ENCODE measurements around the gene SAMD3.

- TF ChIP-seq CTCF (conservative IDR thresholded peaks at IDR 0.05): no peak
- no peak for TF ChIP-seq EZH2 (IDR thresholded peaks at IDR 0.05; ENCODE audit: low read depth)
Observed at GRCh38 chr6:130233330-130233729, 10.6 kb upstream of the SAMD3 start.
